GM18861 (cell line): ENCODE data around the gene SLC16A6.
"Not testable (repeated sequence)": the region's sequence is repeated elsewhere in the genome, so short reads cannot be mapped to it uniquely, and the experiment has no call there.

Source experiments
- ATAC-seq: cut with Tn5 transposase; IDR thresholded peaks from one replicate; pipeline ENCODE4 v1.9.1; 2021; ENCODE audit not compliant: unreplicated experiment

The SLC16A6 gene

DNA sequence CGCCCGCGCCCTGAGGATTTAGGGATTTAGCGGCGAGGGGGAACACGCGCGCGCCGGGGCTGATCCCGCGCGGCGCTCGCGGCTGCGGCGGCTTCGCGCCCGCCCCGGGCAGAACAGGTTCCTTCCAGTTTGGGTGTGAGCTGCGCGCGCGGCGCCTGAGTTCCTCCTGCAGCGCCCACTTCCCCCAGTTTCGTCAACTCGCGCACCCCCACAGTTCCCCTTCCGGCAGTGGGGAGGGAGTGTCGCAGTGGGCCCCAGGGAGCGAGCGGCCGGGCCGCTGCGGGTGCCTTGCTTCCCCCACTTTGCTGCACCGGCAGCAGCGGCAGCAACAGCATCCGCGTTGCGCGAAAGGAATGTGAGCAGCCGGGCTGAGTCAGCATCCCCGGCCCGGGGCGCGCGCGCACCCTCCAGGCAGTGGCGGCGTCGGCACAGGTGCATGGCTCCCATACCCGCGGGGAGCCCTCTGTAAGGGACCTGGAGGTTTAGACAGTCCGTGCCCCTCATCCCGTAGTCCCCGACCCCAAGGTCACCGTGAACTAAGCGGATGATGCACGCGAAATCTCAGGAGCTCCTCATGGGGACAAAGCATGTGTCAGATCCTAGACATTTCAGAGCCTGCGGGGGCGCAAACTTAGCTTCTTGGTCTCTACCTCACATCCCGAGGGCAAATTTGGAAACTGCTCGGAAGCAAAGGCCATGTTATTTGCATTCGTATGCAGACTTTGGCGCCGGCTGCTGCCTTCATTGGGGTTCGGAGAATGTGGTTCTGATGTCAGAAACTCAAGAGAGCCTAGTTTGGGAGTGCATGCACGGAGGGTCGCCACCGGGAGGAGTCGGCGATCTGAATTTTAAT is 1.1 kb upstream of the SLC16A6 start:
- peak; percentile 41 for ATAC-seq

DNA sequence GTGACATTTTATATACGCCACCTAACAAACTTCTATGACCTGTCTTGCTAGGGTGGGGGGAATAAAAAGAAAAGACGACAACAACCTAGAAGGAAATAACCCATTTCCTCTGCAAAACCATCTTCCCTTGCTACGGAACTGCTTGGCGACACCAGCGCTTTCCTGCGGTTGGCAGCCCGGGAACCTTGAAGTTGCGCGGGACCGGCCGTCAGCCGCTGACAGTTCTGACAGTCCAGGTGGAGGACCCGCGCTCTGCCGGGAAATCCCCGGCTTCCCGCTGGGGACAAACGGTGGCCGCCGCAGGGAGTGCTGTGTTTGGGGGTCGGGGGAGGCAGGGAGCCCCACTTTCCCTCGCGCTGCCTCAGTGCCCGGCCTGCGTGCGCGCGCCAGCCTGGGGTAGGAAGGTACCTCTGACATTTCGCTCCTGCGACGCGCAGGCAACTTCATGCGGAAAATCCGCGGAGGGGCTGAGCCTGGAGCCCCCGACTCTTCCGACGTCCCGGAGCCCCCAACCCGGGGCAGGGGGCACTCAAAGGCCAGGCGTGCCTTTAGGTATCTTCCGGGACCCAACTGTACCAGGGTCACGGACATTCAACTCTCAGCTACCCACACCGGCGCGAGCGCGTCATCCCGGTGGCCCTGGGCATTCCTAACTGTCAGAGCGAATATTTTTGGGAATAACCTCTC is 516 bp downstream of the SLC16A6 start:
- no peak for ATAC-seq

DNA sequence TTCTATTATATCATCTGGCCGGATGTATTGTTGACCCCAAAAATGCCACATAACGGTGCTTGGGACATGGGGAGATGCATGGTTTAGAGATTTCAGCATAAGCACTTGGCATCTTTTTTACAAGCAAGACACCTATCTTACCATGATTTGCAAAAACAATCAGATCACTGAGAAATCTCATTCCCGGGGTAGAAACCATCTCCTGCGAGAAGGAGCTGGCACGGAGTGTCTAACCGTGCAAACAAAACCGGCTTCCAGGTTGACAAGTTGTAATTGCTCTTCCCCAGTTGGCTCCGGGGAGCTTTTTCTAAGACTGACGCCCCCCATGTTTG is 1.0 kb downstream of the SLC16A6 start:
- ATAC-seq = no peak

DNA sequence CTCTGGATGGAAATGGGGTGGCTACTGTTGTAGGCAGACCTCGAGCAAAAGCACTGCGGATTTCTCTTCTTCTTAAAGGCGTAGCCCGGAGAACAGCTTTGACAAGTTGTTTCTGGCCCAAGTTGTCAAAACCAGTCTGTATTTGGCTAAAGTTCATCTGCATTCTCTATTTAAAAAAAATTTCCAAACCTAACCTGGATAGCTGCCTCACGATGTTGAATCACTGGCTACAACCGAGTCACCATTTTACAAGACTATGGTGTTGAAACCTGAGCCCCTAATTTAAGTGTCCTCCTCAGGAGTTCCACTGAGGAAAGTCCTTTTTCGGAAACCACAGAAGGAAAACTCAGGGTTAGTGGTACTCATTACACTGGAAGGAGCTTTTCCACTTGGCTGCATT is 1.5 kb downstream of the SLC16A6 start:
- ATAC-seq = no peak

DNA sequence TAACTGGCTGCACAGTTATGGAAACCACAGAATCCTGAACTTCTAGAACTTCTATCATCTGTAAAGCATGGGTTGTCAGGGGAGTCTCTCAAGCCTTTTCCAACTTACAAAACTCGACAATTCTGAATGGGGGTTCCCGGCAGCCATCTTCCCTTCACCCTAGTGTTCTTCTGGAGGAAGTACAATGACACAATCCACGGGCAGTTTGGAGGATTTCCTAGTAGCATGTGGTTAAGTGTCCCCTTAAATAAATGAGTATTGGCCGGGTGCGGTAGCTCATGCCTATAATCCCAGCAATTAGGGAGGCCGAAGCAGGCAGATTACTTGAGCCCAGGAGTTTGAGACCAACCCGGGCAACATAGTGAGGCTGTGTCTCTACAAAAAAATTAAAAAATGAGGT is 2.1 kb downstream of the SLC16A6 start:
- no peak for ATAC-seq

DNA sequence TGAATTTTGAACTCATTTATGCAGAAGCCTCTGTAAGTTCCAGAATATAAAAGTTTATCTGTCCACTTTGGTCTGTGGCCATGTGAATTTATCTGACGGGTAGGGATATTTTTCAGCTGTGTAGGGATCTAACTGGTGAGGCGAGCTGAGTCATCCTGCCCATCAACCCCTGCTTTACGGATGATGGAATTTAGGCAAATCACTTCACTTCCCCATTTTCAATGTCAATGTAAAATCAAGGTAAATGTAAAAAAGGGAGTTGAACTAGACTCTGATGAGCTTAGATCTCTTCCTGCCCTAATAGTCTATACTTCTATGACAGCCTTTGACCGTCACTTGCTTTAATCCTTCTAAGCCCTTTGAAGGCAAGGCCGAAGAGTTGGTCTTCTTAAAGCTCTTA is 2.6 kb downstream of the SLC16A6 start:
- ATAC-seq = peak; percentile 18

DNA sequence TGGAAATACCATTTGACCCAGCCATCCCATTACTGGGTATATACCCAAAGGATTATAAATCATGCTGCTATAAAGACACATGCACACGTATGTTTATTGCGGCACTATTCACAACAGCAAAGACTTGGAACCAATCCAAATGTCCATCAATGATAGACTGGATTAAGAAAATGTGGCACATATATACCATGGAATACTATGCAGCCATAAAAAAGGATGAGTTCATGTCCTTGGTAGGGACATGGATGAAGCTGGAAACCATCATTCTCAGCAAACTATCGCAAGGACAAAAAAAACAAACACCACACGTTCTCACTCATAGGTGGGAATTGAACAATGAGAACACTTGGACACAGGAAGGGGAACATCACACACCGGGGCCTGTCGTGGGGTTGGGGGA is 9.0 kb downstream of the SLC16A6 start:
- ATAC-seq = not testable (repeated sequence)

- ATAC-seq = no peak
Observed at GRCh38 chr17:68277807-68278206, 13.1 kb downstream of the SLC16A6 start.

- not testable (repeated sequence) for ATAC-seq
Observed at GRCh38 chr17:68276339-68276738, 14.6 kb downstream of the SLC16A6 start.

DNA sequence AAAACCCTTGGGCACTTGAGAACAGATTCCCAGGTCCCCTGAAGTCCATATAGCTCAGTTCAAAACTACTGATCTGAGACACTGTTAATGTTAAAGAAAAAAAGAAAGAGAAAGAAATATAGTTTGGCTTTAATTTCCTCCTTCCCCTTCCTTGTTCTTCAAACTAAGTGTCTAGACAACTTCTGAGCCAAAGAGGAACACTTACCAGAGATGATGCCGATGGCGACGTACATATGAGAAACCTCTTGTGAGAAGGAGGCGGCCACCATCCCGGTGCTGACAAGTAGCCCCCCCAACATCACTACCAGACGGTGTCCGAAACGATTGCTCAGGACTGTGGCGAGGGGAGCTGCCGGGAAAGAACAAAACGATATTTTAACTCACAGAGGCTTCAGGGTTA is 17.2 kb downstream of the SLC16A6 start:
- no peak for ATAC-seq

GRCh38 chr17:68265833-68266232 is 25.1 kb downstream of the SLC16A6 start:
- ATAC-seq = not testable (repeated sequence)

- not testable (repeated sequence) for ATAC-seq
Observed at GRCh38 chr17:68263101-68263681, 27.7 kb downstream of the SLC16A6 start.

GRCh38 chr17:68262467-68262866 is 28.5 kb downstream of the SLC16A6 start:
- ATAC-seq = not testable (repeated sequence)

- ATAC-seq = no peak
Observed at GRCh38 chr17:68260051-68260762, 30.7 kb downstream of the SLC16A6 start.

DNA sequence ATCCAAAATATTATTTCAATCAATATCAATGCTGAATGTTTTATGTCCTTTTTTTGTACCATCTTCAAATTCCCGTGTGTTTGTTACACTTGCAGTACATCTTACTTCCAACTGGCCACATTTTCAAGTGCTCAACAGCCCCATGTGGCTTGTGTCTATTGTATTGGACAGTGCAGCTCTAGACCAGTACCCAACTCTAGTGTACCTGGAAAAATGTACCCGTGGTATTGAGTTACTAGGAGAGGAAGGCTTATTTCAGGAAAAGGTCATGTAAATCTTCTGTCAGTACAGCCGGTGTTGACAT is 31.3 kb downstream of the SLC16A6 start:
- ATAC-seq = not testable (repeated sequence)

GRCh38 chr17:68258890-68259647 is 31.9 kb downstream of the SLC16A6 start:
- ATAC-seq = peak; percentile 82

DNA sequence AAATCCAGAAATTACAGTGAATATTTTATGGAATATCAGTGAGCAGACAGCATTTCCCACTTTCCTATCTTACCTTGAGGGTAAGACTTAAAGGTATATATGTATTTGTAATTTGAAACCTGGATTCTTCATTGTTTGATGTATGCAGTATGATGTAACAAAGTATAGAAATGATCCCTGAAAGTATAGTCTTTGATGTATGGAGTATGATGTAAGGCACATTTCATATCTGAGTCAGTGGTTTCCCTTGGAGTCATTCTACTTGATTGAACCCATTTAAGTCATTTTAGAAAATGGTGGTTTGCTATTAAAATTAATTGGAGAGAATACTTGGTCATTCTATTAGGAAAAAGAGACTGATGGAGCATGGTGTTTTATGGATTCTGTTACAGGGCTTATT is 33.0 kb downstream of the SLC16A6 start:
- ATAC-seq = no peak

DNA sequence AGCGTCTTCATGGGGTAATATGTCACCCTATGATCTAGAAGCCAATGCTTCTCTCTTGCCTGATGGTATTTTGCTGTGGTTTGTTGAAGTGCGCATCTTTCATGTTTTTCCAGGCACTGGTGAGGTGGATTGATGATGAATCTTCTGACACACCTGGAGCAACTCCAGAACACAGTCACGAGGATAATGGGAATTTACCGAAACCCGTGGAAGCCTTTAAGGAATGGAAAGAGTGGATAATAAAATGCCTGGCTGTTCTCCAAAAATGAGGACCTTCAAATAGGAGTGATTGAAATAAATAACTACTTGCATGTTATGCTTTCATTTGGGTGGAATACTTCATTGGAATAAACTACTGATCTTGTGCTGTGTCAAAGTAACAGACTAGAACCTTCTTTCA is 34.2 kb downstream of the SLC16A6 start:
- not testable (repeated sequence) for ATAC-seq

DNA sequence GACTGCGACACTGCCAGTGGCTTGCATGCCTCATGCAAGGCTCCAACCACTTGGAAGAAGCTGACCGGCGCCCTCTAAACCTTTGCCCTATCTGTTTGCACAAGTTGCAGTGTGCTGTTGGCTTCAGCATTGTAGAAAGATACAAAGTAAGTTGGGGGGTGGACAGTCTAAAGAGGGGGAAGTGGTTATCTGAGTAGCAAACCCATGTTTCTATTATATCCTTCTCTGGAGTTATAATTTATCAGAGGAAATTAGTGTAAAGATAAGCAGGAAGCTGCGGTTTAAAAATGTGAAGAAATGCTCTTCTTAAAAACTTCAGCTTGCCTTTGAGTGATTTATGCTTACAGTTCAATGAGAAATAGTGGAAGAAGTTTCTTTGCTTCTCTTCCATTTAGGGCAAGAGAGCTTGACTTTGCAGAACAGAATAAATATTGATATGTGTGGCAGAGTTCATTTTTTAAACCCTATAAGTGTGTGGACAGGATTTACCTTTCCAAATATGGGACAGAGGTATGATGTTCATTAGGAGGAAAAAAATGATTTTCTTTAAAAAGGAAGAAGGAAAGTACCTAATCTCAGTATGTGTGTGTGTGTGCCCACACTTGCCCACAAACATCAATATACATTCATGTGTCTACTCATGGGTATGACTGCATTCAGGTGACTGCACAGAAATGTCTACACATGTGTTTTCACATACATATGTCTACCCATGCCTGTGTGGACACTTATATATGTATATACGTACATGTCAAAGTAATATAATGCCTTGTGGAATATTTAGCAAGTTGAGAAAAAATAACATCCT is 35.0 kb downstream of the SLC16A6 start:
- no peak for ATAC-seq

- no peak for ATAC-seq
Observed at GRCh38 chr17:68255151-68255550, 35.8 kb downstream of the SLC16A6 start.
